ENCODE data around the gene SLC6A8. TPM values are rescaled to one million over a fixed set of nuclear protein-coding genes. Genes with fewer than 3 reads are reported as not detected.

The SLC6A8 gene
- total and polyA plus RNA-seq, 2 of the 4 experiments (the other 2 are of a cell fraction), result 7.2 to 25.5 TPM

GRCh38 chrX:153717445-153717844 lies 29.7 kb downstream of the SLC6A8 start:
- Histone ChIP-seq H4K5ac (ENCODE audit: low read depth, low read length) (no peak overlapping the region), H4K20me1 (ENCODE audit: insufficient read depth, low read length) (peaks cover under 1% of the 10 kb centered on the region; the same call in 1 of the 2 replicates), H4K8ac (ENCODE audit: low read depth in 2 of 2, low read length in 2 of 2) (no peak overlapping the region), H4K91ac (ENCODE audit: insufficient read depth, low read depth, low read length) (no peak overlapping the region), H2BK120ac (ENCODE audit: low read depth, low read length) (no peak overlapping the region), H2BK20ac (ENCODE audit: low read depth, low read length) (no peak overlapping the region), H2AK5ac (ENCODE audit: low read depth, low read length) (no peak overlapping the region), H3K18ac (ENCODE audit: low read depth, low read length) (no peak overlapping the region), H3K36me3 (ENCODE audit: control insufficient read depth, insufficient read depth, low read length) (peaks cover 45% of the 10 kb centered on the region), H2AFZ (replicated peaks; ENCODE audit: low read length, poor library complexity) (no peak overlapping the region), H2BK5ac (ENCODE audit: low read depth, low read length, poor library complexity, severe bottlenecking) (no peak overlapping the region), H3K79me1 (ENCODE audit: low read depth in 1 of 2, low read length in 2 of 2) (peaks cover 5% of the 10 kb centered on the region in 2 experiments; a peak in 3 of 4 replicates), H3K27me3 (ENCODE audit: control insufficient read depth, insufficient read depth, low read length) (no peaks in the 10 kb centered on the region), H3K4me1 (ENCODE audit: control insufficient read depth, insufficient read depth, low read length) (no peaks in the 10 kb centered on the region; the same call in 1 of the 2 replicates), H3K9me3 (ENCODE audit: control insufficient read depth, insufficient read depth, low read length) (no peaks in the 10 kb centered on the region), H3K9ac (ENCODE audit: low read depth, low read length) (no peak overlapping the region), H3K4me2 (ENCODE audit: low read depth, low read length) (no peak overlapping the region), H3K9me1 (ENCODE audit: insufficient read depth, low read length) (no peaks in the 10 kb centered on the region; the same call in 1 of the 2 replicates), H3K23ac (ENCODE audit: low read depth, low read length) (no peak overlapping the region), H3K4me3 (ENCODE audit: insufficient read depth, low read depth, low read length) (no peak overlapping the region), H3K56ac (ENCODE audit: extremely low read depth, insufficient read depth, low read length) (no peak overlapping the region), H2AK9ac (replicated peaks; ENCODE audit: low read depth, low read length, poor library complexity) (no peak overlapping the region), H2BK15ac (ENCODE audit: low read depth, low read length) (no peak overlapping the region), H3K4ac (ENCODE audit: low read depth, low read length) (no peak overlapping the region), H3K27ac (ENCODE audit: insufficient read depth, low read length) (no peak overlapping the region), H3K14ac (replicated peaks; ENCODE audit: low read depth, low read length) (no peak overlapping the region)
- no peak for DNase-seq
- in situ Hi-C loops (cut with MboI; ENCODE audit: low sequenced_read_pairs), result no loop called here
- no CpG with 5 or more reads among the region's 9 CpGs for whole genome bisulfite sequencing, 2 experiments (ENCODE audit: extremely low coverage in 2 of 2, insufficient read length in 1 of 2)
- no peak for TF ChIP-seq MXI1 (IDR thresholded peaks at IDR 0.05; ENCODE audit: borderline replicate concordance, low read depth, low read length)
- TF ChIP-seq RFX5 (IDR thresholded peaks at IDR 0.05; ENCODE audit: low read depth, low read length), result no peak
- TF ChIP-seq RAD21 (IDR thresholded peaks at IDR 0.05; ENCODE audit: low read length), result no peak
- no peak for TF ChIP-seq MAZ (IDR thresholded peaks at IDR 0.05; ENCODE audit: borderline replicate concordance, low read depth, low read length)
- no peak for TF ChIP-seq NFE2L2 (IDR thresholded peaks at IDR 0.05; ENCODE audit: low read depth, low read length)
- no peak for TF ChIP-seq USF2 (IDR thresholded peaks at IDR 0.05; ENCODE audit: low read depth, low read length)
- TF ChIP-seq RCOR1 (IDR thresholded peaks at IDR 0.05; ENCODE audit: insufficient replicate concordance, low read length), result no peak
- TF ChIP-seq ELK1 (IDR thresholded peaks at IDR 0.05; ENCODE audit: borderline replicate concordance, low read depth, low read length), result no peak
- TF ChIP-seq CTCF (conservative IDR thresholded peaks at IDR 0.05; ENCODE audit: low read depth, low read length), result no peak
- TF ChIP-seq POLR2A (IDR thresholded peaks at IDR 0.05; ENCODE audit: low read depth, low read length), result no peak
- no peak for TF ChIP-seq CEBPB (IDR thresholded peaks at IDR 0.05; ENCODE audit: low read depth, low read length)
- TF ChIP-seq FOS (IDR thresholded peaks at IDR 0.05; ENCODE audit: low read depth, low read length), result no peak
- no peak for TF ChIP-seq BHLHE40 (IDR thresholded peaks at IDR 0.05; ENCODE audit: low read depth, low read length)
- no peak for TF ChIP-seq CHD1 (IDR thresholded peaks at IDR 0.05; ENCODE audit: low read depth, low read length)
- no peak for TF ChIP-seq SMC3 (IDR thresholded peaks at IDR 0.05; ENCODE audit: low read depth, low read length)
- TF ChIP-seq MAFK (IDR thresholded peaks at IDR 0.05; ENCODE audit: low read depth, low read length), result no peak
- no peak for ATAC-seq (ENCODE audit: low read depth)
- no TSS peak for BruUV-seq (replicated peaks)
- CTCF ChIA-PET, result no interaction called here
- dilution Hi-C loops (cut with HindIII; ENCODE audit: low sequenced_read_pairs, unreplicated experiment), result no loop called here
- intact Hi-C loops (cut with micrococcal nuclease), result no loop called here
- POLR2A ChIA-PET (ENCODE audit: unreplicated experiment), result no interaction called here
